NCI-H187 treated with DMSO at 0.1 percent for 48 hours (cell line): ENCODE measurements around the gene DIPK2B.

ENCODE experiments used
- DNase-seq: peaks from one replicate; lab custom pipeline; 2025; lab: John Stamatoyannopoulos, UW

The DIPK2B gene

GRCh38 chrX:45157647-45158046 is 43.0 kb downstream of the DIPK2B start:
- DNase-seq, result no peak

GRCh38 chrX:45154462-45154861 is 46.2 kb downstream of the DIPK2B start:
- DNase-seq, result no peak

GRCh38 chrX:45154033-45154360 is 46.7 kb downstream of the DIPK2B start:
- no peak for DNase-seq
